22Rv1 (cell line): ENCODE measurements around the gene PTPRG.

Experiments
- ZFX ChIP-seq: fragments of 450-650 bp; IDR thresholded peaks from 2 replicates; pipeline ENCODE4 v1.6.1; 2017; ENCODE audit warnings: antibody characterized with exemption, borderline replicate concordance
- TF ChIP-seq, protein P1 (sequence below): fragments of 450-650 bp; IDR thresholded peaks from 2 replicates; pipeline ENCODE4 v1.5.1; 2017; ENCODE audit warnings: mild to moderate bottlenecking

DNA sequence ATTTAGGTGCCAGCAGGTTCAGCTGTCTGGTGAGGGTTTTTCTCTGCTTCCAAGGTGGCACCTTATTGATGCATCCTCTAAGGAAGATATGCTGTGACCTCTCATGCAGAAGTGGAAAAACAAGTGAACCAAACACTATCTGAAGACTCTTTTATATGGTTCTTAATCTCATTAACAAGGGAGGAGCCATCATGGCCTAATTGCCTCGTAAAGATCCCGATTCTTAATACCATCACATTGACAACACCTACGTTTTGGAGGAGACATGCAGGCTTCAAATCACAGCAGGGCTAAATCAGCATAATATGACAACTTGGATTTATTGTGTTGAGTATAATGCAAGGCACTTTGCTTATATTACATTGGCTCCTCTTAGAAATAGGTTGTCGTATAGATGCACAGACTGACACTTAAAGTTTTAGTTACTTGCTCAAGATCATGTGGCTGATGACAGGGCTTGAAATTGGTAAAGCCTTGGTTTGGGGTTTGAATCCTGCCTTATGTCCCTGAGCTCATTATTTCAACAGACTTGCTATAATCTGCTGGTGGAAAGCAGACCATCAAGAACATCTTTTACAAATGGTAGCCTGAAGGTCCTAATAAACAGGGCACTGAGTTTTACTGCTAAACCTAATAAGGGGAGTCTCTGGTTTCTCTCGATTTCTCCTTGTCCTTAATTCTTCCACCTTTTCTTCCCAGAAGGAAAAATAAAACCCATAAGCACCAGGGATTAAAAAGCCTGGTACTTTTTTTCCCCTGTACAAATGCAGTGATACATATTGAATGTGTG, 88.2 kb downstream of the PTPRG start:
- TF ChIP-seq, protein P1, sequence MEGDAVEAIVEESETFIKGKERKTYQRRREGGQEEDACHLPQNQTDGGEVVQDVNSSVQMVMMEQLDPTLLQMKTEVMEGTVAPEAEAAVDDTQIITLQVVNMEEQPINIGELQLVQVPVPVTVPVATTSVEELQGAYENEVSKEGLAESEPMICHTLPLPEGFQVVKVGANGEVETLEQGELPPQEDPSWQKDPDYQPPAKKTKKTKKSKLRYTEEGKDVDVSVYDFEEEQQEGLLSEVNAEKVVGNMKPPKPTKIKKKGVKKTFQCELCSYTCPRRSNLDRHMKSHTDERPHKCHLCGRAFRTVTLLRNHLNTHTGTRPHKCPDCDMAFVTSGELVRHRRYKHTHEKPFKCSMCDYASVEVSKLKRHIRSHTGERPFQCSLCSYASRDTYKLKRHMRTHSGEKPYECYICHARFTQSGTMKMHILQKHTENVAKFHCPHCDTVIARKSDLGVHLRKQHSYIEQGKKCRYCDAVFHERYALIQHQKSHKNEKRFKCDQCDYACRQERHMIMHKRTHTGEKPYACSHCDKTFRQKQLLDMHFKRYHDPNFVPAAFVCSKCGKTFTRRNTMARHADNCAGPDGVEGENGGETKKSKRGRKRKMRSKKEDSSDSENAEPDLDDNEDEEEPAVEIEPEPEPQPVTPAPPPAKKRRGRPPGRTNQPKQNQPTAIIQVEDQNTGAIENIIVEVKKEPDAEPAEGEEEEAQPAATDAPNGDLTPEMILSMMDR, result no peak
- TF ChIP-seq ZFX, result no peak
